HG03469 (cell line): ENCODE data around the gene CD79A.

Experiments used
- ATAC-seq: cut with Tn5 transposase; IDR thresholded peaks from one replicate; pipeline ENCODE4 v1.9.1; 2021; ENCODE audit warnings: mild to moderate bottlenecking, moderate library complexity, moderate number of reproducible peaks; ENCODE audit not compliant: unreplicated experiment

The CD79A gene

DNA sequence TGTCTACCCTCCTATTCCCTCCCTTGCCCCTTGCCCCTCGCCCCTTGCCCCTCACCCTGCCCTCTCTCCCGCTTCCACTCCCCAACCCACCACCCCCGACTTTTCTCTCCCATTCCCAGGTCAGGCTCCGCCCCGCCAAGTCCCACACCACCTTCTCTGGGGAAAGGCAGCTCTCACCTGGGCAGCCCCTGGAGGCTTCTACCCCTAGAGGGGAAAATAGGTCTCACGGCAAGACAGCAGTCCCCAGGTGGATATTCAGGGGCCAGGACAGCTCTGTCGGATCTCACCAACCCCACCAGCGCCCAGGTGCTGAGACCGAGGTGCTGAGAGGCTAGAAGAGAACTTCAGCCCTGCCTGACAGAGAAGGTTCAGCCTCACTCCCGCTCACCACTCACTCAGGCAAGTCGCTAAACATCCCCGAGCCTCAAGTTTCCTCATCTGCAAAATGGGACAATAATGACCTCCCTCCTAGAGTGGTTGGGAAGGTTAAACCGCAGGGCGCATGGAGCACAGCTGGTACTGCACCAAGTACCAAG, 52.5 kb downstream of the CD79A start:
- ATAC-seq: no peak

- no peak for ATAC-seq
Measured at GRCh38 chr19:41930322-41930722, 53.2 kb downstream of the CD79A start.
